Measurements from ENCODE around the gene HSFX2. TPM values are rescaled to one million over a fixed set of nuclear protein-coding genes. Genes with fewer than 3 reads are reported as not detected.
"Not testable (repeated sequence)": the region's sequence is repeated elsewhere in the genome, so short reads cannot be mapped to it uniquely, and the experiment has no call there.

The HSFX2 gene
- total RNA-seq, 2 donors from 2014 or later = 0.48 TPM; not detected in 1

DNA sequence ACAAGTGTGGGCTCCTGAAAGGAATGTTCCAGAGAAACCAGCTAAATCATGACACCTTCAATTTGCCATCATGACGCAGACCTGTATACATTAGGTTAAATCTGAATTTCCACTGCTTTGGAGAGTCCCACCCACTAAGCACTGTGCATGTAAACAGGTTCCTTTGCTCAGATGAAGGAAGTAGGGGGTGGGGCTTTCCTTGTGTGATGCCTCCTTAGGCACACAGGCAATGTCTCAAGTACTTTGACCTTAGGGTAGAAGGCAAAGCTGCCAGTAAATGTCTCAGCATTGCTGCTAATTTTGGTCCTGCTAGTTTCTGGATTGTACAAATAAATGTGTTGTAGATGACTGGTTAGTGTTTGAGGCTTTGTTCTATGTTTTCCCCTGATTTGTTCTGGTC, 48.2 kb downstream of the HSFX2 start:
- intact Hi-C loops (cut with DNase I); DNase-seq (ENCODE audit: low spot score): not testable (repeated sequence)

DNA sequence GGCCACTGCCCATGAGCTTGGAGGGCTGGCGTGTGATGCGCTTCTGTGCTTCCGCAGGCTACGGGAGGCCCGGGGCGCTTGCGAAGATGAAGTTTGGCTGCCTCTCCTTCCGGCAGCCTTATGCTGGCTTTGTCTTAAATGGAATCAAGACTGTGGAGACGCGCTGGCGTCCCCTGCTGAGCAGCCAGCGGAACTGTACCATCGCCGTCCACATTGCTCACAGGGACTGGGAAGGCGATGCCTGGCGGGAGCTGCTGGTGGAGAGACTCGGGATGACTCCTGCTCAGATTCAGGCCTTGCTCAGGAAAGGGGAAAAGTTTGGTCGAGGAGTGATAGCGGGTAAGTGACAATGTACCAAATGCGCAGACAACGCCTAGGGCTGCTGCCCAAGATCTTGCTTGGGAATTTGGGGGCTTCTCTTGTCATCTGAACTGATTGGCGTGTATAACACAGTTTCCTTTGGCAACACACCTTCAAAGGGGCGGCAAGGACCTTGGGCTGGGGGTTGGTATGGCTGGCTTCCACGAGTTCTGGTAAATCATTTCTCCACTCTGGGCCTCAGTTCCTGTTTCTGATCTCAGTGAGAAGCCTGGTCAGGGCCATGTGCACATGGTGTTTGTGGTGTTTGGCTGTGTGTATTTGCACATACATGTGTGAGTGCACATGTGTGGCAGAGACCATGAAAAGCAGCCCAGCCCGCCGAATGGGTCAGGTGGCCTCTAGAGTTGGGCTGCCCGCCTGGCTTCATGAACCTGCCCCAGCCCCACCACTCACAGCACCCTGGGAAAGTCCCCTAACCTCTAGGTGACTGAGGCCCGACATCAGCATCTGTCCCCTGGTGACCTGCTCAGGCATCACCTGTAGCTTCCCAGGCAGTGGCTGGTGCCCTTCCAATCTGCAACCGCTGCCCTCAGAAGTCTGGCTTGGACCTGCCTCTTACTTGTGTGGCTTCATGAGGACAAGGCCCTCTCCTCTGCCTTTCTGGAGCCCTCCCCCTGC, 49.3 kb downstream of the HSFX2 start:
- DNase-seq (ENCODE audit: low spot score); intact Hi-C loops (cut with DNase I): not testable (repeated sequence)

Other genes starting within 250 kb of the HSFX2 start
- 100 to 1,000 TPM in 1 of 2 donors, 10 to 100 TPM in 1; 88.2 to 102 TPM for gene IDS, start 90.0 kb downstream of the HSFX2 start, total RNA-seq
- gene EOLA1, start 54.3 kb downstream of the HSFX2 start, total RNA-seq = 10 to 100 TPM; 15.8 to 18.1 TPM
- not detected for gene HSFX3, start 45.4 kb downstream of the HSFX2 start, total RNA-seq
- gene MAGEA9B, start 7.9 kb downstream of the HSFX2 start, total RNA-seq = not detected
- gene TMEM185A, start 36.5 kb upstream of the HSFX2 start, total RNA-seq = 10 to 100 TPM; 20.8 to 22.1 TPM
- gene MAGEA11, start 116.7 kb upstream of the HSFX2 start, total RNA-seq = not detected
- gene HSFX1, start 178.8 kb upstream of the HSFX2 start, total RNA-seq = 1 to 10 TPM; 1.0 to 1.4 TPM
- gene MAGEA9, start 186.6 kb upstream of the HSFX2 start, total RNA-seq = not detected

All from posterior vena cava (tissue), 2 donors.